Left ventricle myocardium inferior (tissue), 1 donor: ENCODE measurements around the gene PEX19. TPM values are rescaled to one million over a fixed set of nuclear protein-coding genes. Genes with fewer than 3 reads are reported as not detected.

Source experiments
- DNase-seq: peaks from one replicate; pipeline ENCODE4 v3.0.0-alpha.2; 2020
- H3K27ac ChIP-seq: fragments of 200-600 bp; replicated peaks from 2 replicates; pipeline ENCODE4 v1.8.0; 2021
- H3K27me3 ChIP-seq: fragments of 200-600 bp; 2 replicates; pipeline ENCODE4 v1.8.0; 2021; ENCODE audit warnings: low read depth
- H3K36me3 ChIP-seq: fragments of 200-600 bp; 2 replicates; pipeline ENCODE4 v1.8.0; 2021
- H3K4me1 ChIP-seq: fragments of 200-600 bp; 2 replicates; pipeline ENCODE4 v1.8.0; 2021
- H3K4me3 ChIP-seq: fragments of 200-600 bp; 2 replicates; pipeline ENCODE4 v1.8.0; 2021; ENCODE audit warnings: mild to moderate bottlenecking, moderate library complexity
- H3K9me3 ChIP-seq: fragments of 200-600 bp; replicated peaks from 2 replicates; pipeline ENCODE4 v1.8.0; 2021
- CTCF ChIP-seq: fragments of 200-600 bp; IDR thresholded peaks from 2 replicates; pipeline ENCODE4 v1.8.0; 2021; ENCODE audit warnings: antibody characterized with exemption, mild to moderate bottlenecking, borderline replicate concordance
- intact Hi-C: fragments of 100-400 bp; cut with micrococcal nuclease; formaldehyde crosslinking; loops from one replicate; pipeline ENCODE4 v1.11.0; 2022
- long read RNA-seq: library from polyadenylated mRNA; unstranded; transcript quantifications from one replicate; pipeline ENCODE4 v2.0.0, GENCODE V29; 2021
- total RNA-seq: library from RNA; stranded (reverse); fragmentation: NEBNext Ultra II Directional; extraction: Animal tissue kit (Norgen Biotek cat#: 25700); gene quantifications from one replicate; pipeline ENCODE4 v1.2.1, GENCODE V29; 2021
- donor health status: DM: no; HTN: yes; CAD: no; lungs with severe emphysema.

Gene PEX19
- 97.6 TPM for total RNA-seq
- long read RNA-seq, transcript PEX19-201 (8 exons, 3,661 nt): major isoform, 126 of 163 reads
- long read RNA-seq, transcript PEX19-205 (7 exons, 3,504 nt): minor isoform, 21 of 163 reads
- long read RNA-seq, partial matches to known transcripts: 4 of 163 reads
- long read RNA-seq, other reads (novel, unspliced or antisense): 12 of 163 reads

GRCh38 chr1:160284782-160285344 is at the start of gene PEX19:
Gene PEX19 (minus strand): TSS chr1:160285133. CDS start chr1:160285124, 9 bp downstream.
- intact Hi-C loops: no loop called here
- TF ChIP-seq CTCF: no peak
- H3K36me3 ChIP-seq: peaks cover 44% of the 10 kb centered on the region

DNA sequence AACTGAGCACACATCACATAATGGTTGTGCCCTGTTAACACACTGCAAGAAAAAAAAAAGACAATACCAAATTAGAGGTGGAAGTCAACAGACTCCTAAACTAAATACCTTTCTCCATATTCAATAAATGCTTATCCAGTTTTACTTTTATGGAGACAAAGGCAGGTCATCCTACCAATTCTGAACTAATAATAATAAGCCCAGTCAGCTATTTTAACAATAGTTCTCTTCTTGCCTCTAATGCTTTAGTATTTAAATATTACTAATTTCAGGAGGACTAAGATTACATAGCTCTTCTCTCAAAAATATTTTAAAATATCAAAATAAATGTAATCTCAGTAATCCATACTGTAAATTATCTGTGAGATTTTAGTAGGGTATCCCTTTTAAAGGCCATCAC is 47.6 kb upstream of the PEX19 start:
- Histone ChIP-seq H3K9me3 (no peaks in the 10 kb centered on the region), H3K4me3 (no peak overlapping the region), H3K27ac (no peak overlapping the region), H3K4me1 (no peaks in the 10 kb centered on the region), H3K27me3 (no peaks in the 10 kb centered on the region), H3K36me3 (peaks cover 100% of the 10 kb centered on the region)
- TF ChIP-seq CTCF: no peak
- no peak for DNase-seq
- intact Hi-C loops: no loop called here

More at GRCh38 chr1:160284782-160285344, at the start of gene PEX19:
- Histone ChIP-seq H3K27ac (peak within 1 kb of the TSS; percentile 78), H3K4me1 (peaks cover 28% of the 10 kb centered on the region), H3K9me3 (no peaks in the 10 kb centered on the region), H3K4me3 (peak within 1 kb of the TSS; percentile 74), H3K27me3 (no peaks in the 10 kb centered on the region)
- peak; percentile 93 for DNase-seq

GRCh38 chr1:160330119-160330518 is 45.2 kb upstream of the PEX19 start:
- Histone ChIP-seq H3K27me3 (no peaks in the 10 kb centered on the region), H3K36me3 (peaks cover 100% of the 10 kb centered on the region), H3K27ac (no peak overlapping the region), H3K4me1 (peaks cover 10% of the 10 kb centered on the region), H3K4me3 (no peak overlapping the region), H3K9me3 (no peaks in the 10 kb centered on the region)
- intact Hi-C loops: no loop called here
- TF ChIP-seq CTCF: no peak
- DNase-seq: no peak

DNA sequence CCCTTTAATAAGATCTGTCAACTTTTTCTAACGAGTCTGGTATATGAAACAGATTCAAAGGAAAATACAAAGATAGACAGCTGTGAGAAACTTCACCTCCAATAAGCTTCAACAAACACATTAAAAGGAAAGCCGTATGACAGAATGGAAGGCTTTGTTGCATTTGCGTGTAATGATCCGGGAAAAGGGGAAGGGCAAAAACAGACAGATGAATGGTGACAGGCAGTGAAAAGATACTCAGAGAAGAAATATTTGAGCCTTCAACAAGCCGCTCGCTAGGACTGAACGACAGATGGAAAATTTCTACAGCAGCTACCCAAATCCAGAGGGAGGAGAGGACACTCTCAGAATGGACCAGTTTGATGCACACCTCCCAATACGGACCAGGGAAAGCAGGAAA is 43.3 kb upstream of the PEX19 start:
- Histone ChIP-seq H3K4me1 (peaks cover 10% of the 10 kb centered on the region), H3K4me3 (no peak overlapping the region), H3K27ac (no peak overlapping the region), H3K27me3 (no peaks in the 10 kb centered on the region), H3K9me3 (no peaks in the 10 kb centered on the region), H3K36me3 (peaks cover 100% of the 10 kb centered on the region)
- no peak for TF ChIP-seq CTCF
- DNase-seq: no peak
- intact Hi-C loops: no loop called here

GRCh38 chr1:160326418-160326817 is 41.5 kb upstream of the PEX19 start:
- Histone ChIP-seq H3K9me3 (no peaks in the 10 kb centered on the region), H3K4me3 (no peak overlapping the region), H3K36me3 (peaks cover 99% of the 10 kb centered on the region), H3K4me1 (peaks cover 10% of the 10 kb centered on the region), H3K27me3 (no peaks in the 10 kb centered on the region), H3K27ac (no peak overlapping the region)
- no peak for DNase-seq
- TF ChIP-seq CTCF: no peak
- intact Hi-C loops: no loop called here
